Panc1 (cell line): ENCODE results near the gene CNKSR3.

Experiments used
- POLR2AphosphoS5 ChIP-seq: IDR thresholded peaks from 2 replicates; pipeline ENCODE4 v1.6.1; 2012; ENCODE audit warnings: mild to moderate bottlenecking, low read depth, low read length, moderate library complexity
- TF ChIP-seq, protein P1 (sequence below): fragments of 450-650 bp; IDR thresholded peaks from 2 replicates; pipeline ENCODE4 v1.5.1; 2017; ENCODE audit warnings: mild to moderate bottlenecking
- TF ChIP-seq, protein P2 (sequence below), 2 experiments: IDR thresholded peaks; 2 replicates each; pipeline ENCODE4 v1.6.1; 2011 to 2012; ENCODE audit warnings: low read depth in 2 of 2, control low read depth in 1 of 2, low read length in 1 of 2, mild to moderate bottlenecking in 1 of 2, moderate library complexity in 1 of 2; ENCODE audit not compliant: insufficient read depth in 1 of 2

DNA sequence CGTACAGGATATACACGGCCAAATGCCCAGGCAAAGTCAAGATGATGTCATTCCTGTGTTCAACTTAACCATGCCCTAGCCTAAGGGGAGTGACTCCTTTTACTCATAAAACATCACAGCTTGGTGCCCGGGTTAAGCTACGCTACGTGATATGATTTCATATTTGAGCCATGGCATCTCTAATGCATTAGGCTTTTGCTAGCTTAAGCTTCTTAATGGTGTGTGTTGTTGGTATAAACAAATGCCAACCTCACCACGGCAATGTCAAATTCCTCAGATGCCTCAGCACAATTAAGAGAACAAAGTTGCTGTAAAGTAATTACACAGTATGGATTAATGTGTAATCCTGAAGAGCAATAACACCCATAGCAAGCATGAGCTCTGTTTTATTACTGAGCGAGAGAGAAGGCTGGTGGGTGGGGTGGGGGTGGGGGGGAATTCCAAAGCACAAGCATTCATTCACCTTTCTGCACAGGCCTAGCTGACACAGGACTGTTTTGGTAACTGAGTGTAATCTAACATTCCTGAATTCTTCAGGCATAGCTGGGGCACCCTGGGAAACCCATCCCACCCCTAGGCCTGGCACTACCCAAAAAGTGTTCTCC, 44.7 kb upstream of the CNKSR3 start:
- TF ChIP-seq, protein P1, sequence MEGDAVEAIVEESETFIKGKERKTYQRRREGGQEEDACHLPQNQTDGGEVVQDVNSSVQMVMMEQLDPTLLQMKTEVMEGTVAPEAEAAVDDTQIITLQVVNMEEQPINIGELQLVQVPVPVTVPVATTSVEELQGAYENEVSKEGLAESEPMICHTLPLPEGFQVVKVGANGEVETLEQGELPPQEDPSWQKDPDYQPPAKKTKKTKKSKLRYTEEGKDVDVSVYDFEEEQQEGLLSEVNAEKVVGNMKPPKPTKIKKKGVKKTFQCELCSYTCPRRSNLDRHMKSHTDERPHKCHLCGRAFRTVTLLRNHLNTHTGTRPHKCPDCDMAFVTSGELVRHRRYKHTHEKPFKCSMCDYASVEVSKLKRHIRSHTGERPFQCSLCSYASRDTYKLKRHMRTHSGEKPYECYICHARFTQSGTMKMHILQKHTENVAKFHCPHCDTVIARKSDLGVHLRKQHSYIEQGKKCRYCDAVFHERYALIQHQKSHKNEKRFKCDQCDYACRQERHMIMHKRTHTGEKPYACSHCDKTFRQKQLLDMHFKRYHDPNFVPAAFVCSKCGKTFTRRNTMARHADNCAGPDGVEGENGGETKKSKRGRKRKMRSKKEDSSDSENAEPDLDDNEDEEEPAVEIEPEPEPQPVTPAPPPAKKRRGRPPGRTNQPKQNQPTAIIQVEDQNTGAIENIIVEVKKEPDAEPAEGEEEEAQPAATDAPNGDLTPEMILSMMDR: no peak
- no peak for TF ChIP-seq POLR2AphosphoS5
- TF ChIP-seq, protein P2, sequence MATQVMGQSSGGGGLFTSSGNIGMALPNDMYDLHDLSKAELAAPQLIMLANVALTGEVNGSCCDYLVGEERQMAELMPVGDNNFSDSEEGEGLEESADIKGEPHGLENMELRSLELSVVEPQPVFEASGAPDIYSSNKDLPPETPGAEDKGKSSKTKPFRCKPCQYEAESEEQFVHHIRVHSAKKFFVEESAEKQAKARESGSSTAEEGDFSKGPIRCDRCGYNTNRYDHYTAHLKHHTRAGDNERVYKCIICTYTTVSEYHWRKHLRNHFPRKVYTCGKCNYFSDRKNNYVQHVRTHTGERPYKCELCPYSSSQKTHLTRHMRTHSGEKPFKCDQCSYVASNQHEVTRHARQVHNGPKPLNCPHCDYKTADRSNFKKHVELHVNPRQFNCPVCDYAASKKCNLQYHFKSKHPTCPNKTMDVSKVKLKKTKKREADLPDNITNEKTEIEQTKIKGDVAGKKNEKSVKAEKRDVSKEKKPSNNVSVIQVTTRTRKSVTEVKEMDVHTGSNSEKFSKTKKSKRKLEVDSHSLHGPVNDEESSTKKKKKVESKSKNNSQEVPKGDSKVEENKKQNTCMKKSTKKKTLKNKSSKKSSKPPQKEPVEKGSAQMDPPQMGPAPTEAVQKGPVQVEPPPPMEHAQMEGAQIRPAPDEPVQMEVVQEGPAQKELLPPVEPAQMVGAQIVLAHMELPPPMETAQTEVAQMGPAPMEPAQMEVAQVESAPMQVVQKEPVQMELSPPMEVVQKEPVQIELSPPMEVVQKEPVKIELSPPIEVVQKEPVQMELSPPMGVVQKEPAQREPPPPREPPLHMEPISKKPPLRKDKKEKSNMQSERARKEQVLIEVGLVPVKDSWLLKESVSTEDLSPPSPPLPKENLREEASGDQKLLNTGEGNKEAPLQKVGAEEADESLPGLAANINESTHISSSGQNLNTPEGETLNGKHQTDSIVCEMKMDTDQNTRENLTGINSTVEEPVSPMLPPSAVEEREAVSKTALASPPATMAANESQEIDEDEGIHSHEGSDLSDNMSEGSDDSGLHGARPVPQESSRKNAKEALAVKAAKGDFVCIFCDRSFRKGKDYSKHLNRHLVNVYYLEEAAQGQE (IDR thresholded peaks at IDR 0.05; ENCODE audit: insufficient read depth in 1 of 2, low read depth in 2 of 2, low read length in 1 of 2): no peak
